IPS-NIHi7 (cell line): ENCODE measurements around the gene POLH.

Source experiments
- DNase-seq: peaks from one replicate; pipeline ENCODE4 v3.0.0; 2012; ENCODE audit warnings: mixed read lengths; ENCODE audit errors: extremely low spot score

The POLH gene

DNA sequence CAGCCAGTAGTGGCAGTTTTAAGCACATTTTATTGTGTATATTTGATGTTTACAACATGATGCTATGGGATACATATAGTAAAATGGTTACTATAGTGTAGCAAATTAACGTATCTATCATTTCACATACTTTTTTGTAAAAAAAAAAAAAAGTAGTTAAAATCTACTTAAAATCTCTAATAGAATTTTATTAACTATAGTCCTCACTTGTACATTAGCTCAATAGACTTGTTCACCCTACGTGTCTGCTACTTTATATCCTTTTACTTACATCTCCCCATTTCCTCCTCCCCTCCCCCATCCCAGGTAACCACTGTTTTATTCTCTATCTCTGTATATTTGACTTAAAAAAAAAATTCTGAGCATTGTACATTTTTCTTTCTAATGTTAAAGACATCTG is 30.0 kb downstream of the POLH start:
- DNase-seq = no peak

- DNase-seq = peak; percentile 83
Observed at GRCh38 chr6:43608310-43608763, 32.4 kb downstream of the POLH start.

DNA sequence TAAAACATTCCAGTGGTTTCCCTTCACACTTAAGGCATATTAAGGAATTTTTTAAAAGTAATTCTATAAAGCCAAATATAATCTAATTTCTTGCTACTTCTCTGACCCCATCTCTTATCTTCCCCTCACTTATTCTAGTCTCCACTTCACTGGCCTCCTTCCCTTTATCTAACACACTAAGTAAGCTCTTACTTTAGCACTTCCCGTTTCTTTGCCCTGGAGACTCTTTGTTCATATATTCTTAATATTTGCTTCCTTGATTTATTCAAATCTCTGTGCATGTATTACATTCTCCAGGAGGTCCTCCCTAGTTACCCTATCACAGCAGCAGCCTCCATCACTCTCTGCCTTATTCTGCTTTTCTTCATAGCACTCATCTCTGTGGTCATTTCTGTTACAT is 32.8 kb downstream of the POLH start:
- no peak for DNase-seq

DNA sequence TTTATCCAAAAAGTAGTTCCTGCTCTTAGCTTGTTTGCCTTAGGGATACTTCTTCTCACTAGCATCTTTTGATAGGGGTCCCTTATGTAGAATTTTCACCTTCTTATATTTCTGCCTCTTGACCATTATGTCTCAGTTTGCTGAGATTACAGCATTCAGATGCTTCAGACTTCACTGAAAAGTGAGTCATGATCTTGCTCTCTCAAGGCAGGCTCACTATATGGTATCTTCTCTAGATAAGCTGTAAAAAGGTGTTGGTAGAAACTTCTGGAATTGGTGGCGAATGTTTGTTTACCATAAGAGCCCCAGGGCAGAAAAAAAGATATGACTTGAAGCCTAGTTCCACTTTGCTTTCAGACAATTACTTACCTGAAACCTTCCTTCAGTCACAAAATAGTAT is 33.4 kb downstream of the POLH start:
- no peak for DNase-seq

DNA sequence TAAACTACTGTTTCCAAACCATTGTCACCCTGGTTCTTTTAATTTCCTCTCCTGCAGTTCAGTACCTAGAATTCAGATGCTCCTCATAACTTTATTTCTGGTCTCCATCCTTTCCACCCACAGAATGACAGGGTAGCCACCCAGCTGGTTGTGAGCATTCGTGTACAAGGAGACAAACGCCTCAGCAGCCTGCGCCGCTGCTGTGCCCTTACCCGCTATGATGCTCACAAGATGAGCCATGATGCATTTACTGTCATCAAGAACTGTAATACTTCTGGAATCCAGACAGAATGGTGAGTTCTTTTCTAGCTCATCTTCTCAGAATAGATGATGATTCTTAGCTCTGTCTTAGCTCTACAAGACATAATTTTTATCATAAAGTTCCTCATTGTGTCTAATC is 34.4 kb downstream of the POLH start:
- no peak for DNase-seq

GRCh38 chr6:43613721-43614395 is 37.9 kb downstream of the POLH start:
- DNase-seq = no peak

DNA sequence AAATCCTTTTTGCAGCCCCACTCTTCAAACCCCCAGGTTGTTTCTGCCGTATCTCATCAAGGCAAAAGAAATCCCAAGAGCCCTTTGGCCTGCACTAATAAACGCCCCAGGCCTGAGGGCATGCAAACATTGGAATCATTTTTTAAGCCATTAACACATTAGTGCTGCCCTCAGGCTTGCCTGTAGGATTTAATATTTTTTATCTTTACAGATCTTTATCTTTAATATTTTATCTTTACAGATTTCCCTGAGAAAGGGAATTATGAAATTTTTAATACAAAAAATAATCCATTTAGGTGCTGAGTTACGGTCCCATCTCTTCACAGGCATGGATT is 38.4 kb downstream of the POLH start:
- no peak for DNase-seq

GRCh38 chr6:43616725-43617472 is 40.9 kb downstream of the POLH start:
- DNase-seq = no peak

GRCh38 chr6:43621078-43621835 is 45.3 kb downstream of the POLH start:
- DNase-seq = no peak

GRCh38 chr6:43621836-43622180 is 45.8 kb downstream of the POLH start:
- DNase-seq = no peak

DNA sequence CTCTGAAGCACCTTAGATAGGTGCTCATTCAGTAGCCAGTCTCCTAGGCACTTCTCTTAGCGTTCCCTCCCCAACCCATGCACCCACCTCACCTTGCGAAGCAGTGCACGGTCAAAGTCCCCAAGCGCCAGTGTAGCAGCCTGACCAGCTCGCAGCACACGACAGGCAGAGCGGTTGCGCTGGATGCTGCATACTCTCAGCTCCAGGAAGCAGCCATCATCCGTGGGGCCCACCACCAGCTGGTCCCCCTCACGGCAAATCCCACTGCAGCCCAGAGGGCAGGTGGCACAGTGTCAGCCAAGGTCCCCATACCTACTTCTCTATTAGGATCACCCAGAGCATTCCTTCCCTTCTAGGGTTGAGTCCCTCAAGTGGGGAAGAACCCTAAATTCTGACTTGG is 46.6 kb downstream of the POLH start:
- no peak for DNase-seq

DNA sequence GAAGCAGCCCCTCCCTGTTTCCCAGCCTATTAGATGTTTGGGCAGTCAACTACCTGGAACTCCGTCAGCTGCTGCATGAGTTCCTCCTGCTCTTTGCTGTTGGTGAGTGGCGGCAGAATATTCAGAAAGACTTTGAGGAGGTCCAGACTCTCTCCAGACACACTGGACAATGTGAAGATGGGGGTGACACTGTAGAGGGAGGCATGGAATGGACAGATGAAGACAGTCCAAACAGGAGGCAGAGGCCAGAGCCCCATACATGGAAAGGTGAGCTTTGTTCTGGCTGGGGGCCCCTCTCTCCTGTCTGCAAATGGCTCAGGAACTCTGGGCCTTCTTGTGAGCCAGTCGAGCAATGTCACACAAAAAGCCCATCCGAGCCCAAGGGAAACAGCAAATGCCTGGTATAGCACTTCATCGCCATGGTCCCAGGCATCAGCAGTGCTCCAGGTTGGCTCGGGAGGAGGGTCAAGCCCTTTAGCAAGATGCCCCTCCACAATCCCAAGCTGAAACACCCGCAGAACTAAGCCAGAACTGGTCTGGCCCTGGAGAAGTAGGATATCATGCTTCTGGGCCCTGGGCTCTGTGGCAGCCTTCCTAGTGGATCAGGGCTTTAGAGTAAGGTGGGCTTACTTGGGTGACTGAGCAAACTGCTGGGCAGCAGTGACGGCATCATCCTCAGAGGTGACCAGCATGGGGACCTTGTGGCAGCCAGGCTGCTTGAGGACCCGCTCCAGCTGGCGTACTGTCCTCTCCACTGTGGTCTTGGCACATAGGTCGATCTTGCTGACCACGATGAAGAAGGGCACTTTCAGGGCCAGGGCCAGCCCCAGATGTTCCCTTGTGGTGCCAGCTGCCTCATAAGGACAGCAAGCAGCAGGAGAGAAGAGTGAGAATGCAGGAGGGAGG is 48.1 kb downstream of the POLH start:
- no peak for DNase-seq

DNA sequence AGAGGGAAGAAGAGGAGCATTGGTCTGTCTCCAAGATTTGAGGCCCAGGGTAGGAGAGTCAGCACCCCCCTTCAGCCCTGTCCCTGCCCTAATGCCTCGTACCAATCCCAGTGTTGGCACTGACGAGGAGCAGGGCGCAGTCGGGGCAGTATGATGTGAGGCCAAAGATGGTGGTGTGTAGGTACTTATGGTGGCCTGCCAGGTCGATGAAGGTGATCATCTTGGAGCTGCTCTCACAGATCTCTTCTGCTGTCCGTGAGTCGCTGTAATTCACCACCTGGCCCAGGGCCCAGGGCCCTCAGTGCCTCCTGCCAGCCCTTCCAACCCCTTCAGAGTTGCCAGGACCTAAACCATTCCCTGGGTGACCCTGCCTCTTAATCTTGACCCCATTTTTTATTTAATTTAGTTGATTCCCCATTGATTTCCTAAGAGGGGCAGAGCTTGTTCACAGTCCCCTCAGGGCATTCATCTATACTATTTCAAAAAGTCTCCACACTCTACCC is 48.9 kb downstream of the POLH start:
- no peak for DNase-seq

GRCh38 chr6:43625393-43625992 is 49.5 kb downstream of the POLH start:
- no peak for DNase-seq

DNA sequence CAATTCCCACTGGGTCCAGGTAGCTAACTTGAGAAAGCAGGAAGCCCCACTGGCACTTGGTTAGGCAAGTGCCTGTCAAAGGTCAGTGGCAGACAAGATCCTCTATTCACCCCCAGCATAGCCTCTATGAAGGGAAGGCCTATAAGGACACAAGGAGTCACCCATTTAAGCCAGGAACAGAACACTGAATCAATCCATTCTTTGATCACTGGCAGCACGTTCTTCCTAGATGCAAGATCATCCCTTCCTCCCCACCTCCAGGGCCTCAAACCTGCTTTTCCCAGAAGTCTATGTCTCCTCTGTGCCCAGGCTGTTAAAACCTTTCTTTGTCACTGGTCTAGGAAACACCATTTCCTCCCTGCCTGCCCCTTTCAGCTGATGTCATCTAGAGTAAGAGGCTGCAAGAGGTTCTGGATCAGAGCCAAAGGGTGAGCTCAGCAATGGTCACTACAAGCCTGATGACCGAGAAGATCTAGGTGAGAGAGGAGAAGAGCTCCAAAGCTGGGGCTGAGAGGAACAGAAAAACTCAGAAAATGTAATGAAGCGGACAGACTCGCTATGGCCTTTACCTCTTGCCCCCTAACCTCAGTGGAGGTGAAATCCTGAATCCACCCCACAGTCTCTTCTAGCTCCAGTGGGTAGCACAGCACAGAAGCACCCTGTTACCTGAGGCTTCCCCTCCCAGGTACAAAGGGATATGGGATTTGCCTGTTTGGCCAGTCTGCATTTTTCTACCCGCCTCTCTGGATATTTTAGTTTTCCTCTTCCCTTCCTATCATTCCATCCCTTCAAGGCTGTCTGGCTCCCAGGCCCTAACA is 51.2 kb downstream of the POLH start:
- DNase-seq = no peak

- peak; percentile 81 for DNase-seq
Observed at GRCh38 chr6:43628393-43629103, 52.6 kb downstream of the POLH start.

GRCh38 chr6:43629104-43629504 is 53.1 kb downstream of the POLH start, which contains the start of gene GTPBP2:
GTPBP2 (minus strand) TSS chr6:43629264; CDS start chr6:43629162, 102 bp downstream.
- DNase-seq = peak; percentile 97

- peak; percentile 97 for DNase-seq
Observed at GRCh38 chr6:43629505-43630300, 53.7 kb downstream of the POLH start.
